HEK293 (cell line): Measurements from ENCODE around the gene ANKRD23.

Experiments
- CTCF ChIA-PET: fragments of 350-600 bp; formaldehyde crosslinking; extraction: SDS; loops from one replicate; lab custom pipeline; 2021; ENCODE audit warnings: antibody characterized with exemption; lab: Yijun Ruan, JAX
- POLR2A ChIA-PET: fragments of 300-600 bp; formaldehyde crosslinking; extraction: SDS; loops from one replicate; lab custom pipeline; 2020; ENCODE audit warnings: antibody characterized with exemption, inconsistent platforms; lab: Yijun Ruan, JAX
- H3K27ac ChIP-seq: fragments of 200-500 bp; sonication (Bioruptor generic); 2 replicates; pipeline ENCODE4 v1.5.1; 2014; ENCODE audit warnings: low read depth, low read length, control low read depth, inconsistent platforms; ENCODE audit errors: extremely low read depth
- H3K36me3 ChIP-seq, 2 experiments: fragments of 200-500 bp in 1 of 2; sonication (Bioruptor generic) in 1 of 2; 1 replicate in 1 of 2; 2 replicates in 1 of 2; pipeline ENCODE4 v1.5.1; 2014 to 2017; ENCODE audit warnings: inconsistent platforms in 2 of 2, low read length in 2 of 2; ENCODE audit not compliant: control insufficient read depth in 2 of 2, insufficient read depth in 1 of 2
- H3K4me1 ChIP-seq: fragments of 200-500 bp; sonication (Bioruptor generic); 2 replicates; pipeline ENCODE4 v1.5.1; 2014; ENCODE audit warnings: mild to moderate bottlenecking, low read length, inconsistent platforms; ENCODE audit not compliant: control insufficient read depth, insufficient read depth
- H3K4me3 ChIP-seq: 2 replicates; pipeline ENCODE4 v1.5.1; 2011; ENCODE audit warnings: low read depth, mild to moderate bottlenecking, control low read depth, low read length, moderate library complexity
- H3K9me3 ChIP-seq: fragments of 200-500 bp; sonication (Bioruptor generic); 2 replicates; pipeline ENCODE4 v1.5.1; 2014; ENCODE audit warnings: low read depth, low read length, inconsistent platforms; ENCODE audit not compliant: control insufficient read depth, insufficient read depth
- GFI1B ChIP-seq: fragments of 450-650 bp; formaldehyde crosslinking; IDR thresholded peaks from 2 replicates; pipeline ENCODE4 v1.5.1; 2016; ENCODE audit warnings: missing biosample characterization, missing genetic modification characterization
- HOXC10 ChIP-seq: sonication (generic); formaldehyde crosslinking; IDR thresholded peaks from 2 replicates; pipeline ENCODE4 v1.8.1; 2023; ENCODE audit warnings: mild to moderate bottlenecking, missing genetic modification reagents
- TCF7L2 ChIP-seq: IDR thresholded peaks from 2 replicates; pipeline ENCODE4 v1.6.1; 2011; ENCODE audit warnings: low read depth, mild to moderate bottlenecking, inconsistent platforms, low read length, moderate library complexity, borderline replicate concordance
- ZBTB1 ChIP-seq: fragments of 450-650 bp; formaldehyde crosslinking; IDR thresholded peaks from 2 replicates; pipeline ENCODE4 v1.5.1; 2016; ENCODE audit warnings: missing biosample characterization, missing genetic modification characterization
- ZBTB48 ChIP-seq: fragments of 450-650 bp; formaldehyde crosslinking; IDR thresholded peaks from 2 replicates; pipeline ENCODE4 v1.5.1; 2016; ENCODE audit warnings: missing biosample characterization, missing genetic modification characterization
- ZFP37 ChIP-seq: fragments of 450-650 bp; formaldehyde crosslinking; IDR thresholded peaks from 2 replicates; pipeline ENCODE4 v1.5.1; 2016; ENCODE audit warnings: missing biosample characterization, missing genetic modification characterization
- ZNF114 ChIP-seq: fragments of 450-650 bp; formaldehyde crosslinking; IDR thresholded peaks from 2 replicates; pipeline ENCODE4 v1.5.0; 2017; ENCODE audit warnings: missing biosample characterization, missing genetic modification characterization
- ZNF169 ChIP-seq: fragments of 450-650 bp; formaldehyde crosslinking; IDR thresholded peaks from 2 replicates; pipeline ENCODE4 v1.5.1; 2016; ENCODE audit warnings: missing biosample characterization, missing genetic modification characterization
- ZNF48 ChIP-seq: fragments of 450-650 bp; formaldehyde crosslinking; IDR thresholded peaks from 2 replicates; pipeline ENCODE4 v1.5.1; 2016; ENCODE audit warnings: missing biosample characterization, missing genetic modification characterization
- ZNF521 ChIP-seq: fragments of 450-650 bp; formaldehyde crosslinking; IDR thresholded peaks from 2 replicates; pipeline ENCODE4 v1.5.1; 2017; ENCODE audit warnings: missing biosample characterization, mild to moderate bottlenecking, missing genetic modification characterization
- ZNF549 ChIP-seq: fragments of 450-650 bp; IDR thresholded peaks from 2 replicates; pipeline ENCODE4 v1.5.1; 2018; ENCODE audit warnings: missing biosample characterization, missing genetic modification characterization, mild to moderate bottlenecking, inconsistent platforms, moderate library complexity
- ZNF560 ChIP-seq: fragments of 450-650 bp; formaldehyde crosslinking; IDR thresholded peaks from 2 replicates; pipeline ENCODE4 v1.5.1; 2017; ENCODE audit warnings: missing biosample characterization, missing genetic modification characterization, borderline replicate concordance
- ZNF624 ChIP-seq: fragments of 450-650 bp; formaldehyde crosslinking; IDR thresholded peaks from 2 replicates; pipeline ENCODE4 v1.5.1; 2017; ENCODE audit warnings: missing biosample characterization, missing genetic modification characterization
- ZNF76 ChIP-seq: fragments of 450-650 bp; formaldehyde crosslinking; IDR thresholded peaks from 2 replicates; pipeline ENCODE4; 2016; ENCODE audit warnings: low read depth, missing biosample characterization, missing genetic modification characterization, borderline replicate concordance
- ZNF777 ChIP-seq: fragments of 450-650 bp; formaldehyde crosslinking; IDR thresholded peaks from 2 replicates; pipeline ENCODE4 v1.5.1; 2017; ENCODE audit warnings: missing biosample characterization, missing genetic modification characterization, borderline replicate concordance
- ZNF792 ChIP-seq: fragments of 450-650 bp; formaldehyde crosslinking; IDR thresholded peaks from 2 replicates; pipeline ENCODE4 v1.5.1; 2016; ENCODE audit warnings: missing biosample characterization, missing genetic modification characterization
- ZNF837 ChIP-seq: fragments of 450-650 bp; formaldehyde crosslinking; IDR thresholded peaks from 2 replicates; pipeline ENCODE4 v1.5.1; 2016; ENCODE audit warnings: missing biosample characterization, missing genetic modification characterization
- ZSCAN23 ChIP-seq: fragments of 450-650 bp; formaldehyde crosslinking; IDR thresholded peaks from 2 replicates; pipeline ENCODE4 v1.5.1; 2016; ENCODE audit warnings: missing biosample characterization, missing genetic modification characterization
- TF ChIP-seq, protein P1 (sequence below): fragments of 450-650 bp; formaldehyde crosslinking; IDR thresholded peaks from 2 replicates; pipeline ENCODE4; 2016; ENCODE audit warnings: missing biosample characterization, missing genetic modification characterization
- TF ChIP-seq, protein P2 (sequence below): sonication (generic); formaldehyde crosslinking; IDR thresholded peaks from 2 replicates; pipeline ENCODE4 v1.8.1; 2022; ENCODE audit warnings: mild to moderate bottlenecking, moderate library complexity, missing genetic modification reagents
- TF ChIP-seq, protein P3 (sequence below): fragments of 450-650 bp; formaldehyde crosslinking; IDR thresholded peaks from 2 replicates; pipeline ENCODE4 v1.5.1; 2016; ENCODE audit warnings: missing biosample characterization, missing genetic modification characterization
- TF ChIP-seq, protein P4 (sequence below): fragments of 450-650 bp; formaldehyde crosslinking; IDR thresholded peaks from 2 replicates; pipeline ENCODE4 v1.5.1; 2016; ENCODE audit warnings: missing biosample characterization, missing genetic modification characterization
- TF ChIP-seq, protein P5 (sequence below): fragments of 450-650 bp; formaldehyde crosslinking; IDR thresholded peaks from 2 replicates; pipeline ENCODE4 v1.5.1; 2016; ENCODE audit warnings: missing biosample characterization, missing genetic modification characterization
- TF ChIP-seq, protein P6 (sequence below): fragments of 450-650 bp; formaldehyde crosslinking; IDR thresholded peaks from 2 replicates; pipeline ENCODE4 v1.5.1; 2016; ENCODE audit warnings: missing biosample characterization, missing genetic modification characterization

ANKRD23 gene

DNA sequence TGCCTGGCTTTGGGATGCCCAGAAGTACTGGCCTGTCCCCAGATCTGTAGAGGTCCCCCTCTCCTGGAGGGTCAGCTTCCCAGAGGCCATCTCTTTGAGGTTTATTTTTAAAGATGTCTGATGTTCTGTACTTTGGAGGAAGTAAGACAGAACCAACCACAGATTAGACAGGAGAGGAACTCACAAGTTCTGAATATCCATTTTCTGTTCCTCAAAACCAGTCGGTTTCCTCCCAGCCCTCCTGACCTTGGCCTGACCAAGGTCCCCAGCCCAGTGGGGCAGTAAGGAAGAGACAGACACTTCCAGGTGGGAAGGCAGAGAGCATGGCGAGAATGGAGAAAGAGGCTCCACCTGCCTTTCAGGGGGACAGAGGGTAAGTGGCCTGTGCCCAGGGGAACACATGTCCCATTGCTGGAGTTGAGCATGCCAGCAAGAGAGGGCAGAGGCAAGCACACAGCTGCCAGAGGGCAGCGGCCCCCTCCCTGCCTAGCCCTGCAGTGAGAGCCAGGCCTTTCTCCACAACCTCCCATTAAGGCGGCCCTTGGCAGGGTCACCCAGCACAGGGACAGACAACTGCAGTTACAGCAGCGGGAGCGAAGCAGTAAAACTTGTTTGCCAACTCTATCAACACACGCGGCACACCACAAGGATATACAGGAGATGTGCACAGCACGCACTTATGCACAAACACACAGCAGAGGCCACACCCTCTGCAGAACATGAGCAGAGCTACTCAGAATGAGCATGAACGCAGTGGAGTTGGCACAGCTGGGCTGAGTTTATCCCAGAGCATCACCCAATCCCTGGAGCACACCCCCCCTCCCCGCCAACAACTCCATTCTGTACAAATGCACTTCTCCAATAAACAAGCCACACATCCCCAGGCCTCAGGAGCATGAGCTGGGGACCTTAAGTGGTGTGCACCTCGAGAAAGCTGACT, 44.5 kb upstream of the ANKRD23 start:
- Histone ChIP-seq H3K4me3 (no peak overlapping the region), H3K9me3 (no peaks in the 10 kb centered on the region), H3K36me3 (no peaks in the 10 kb centered on the region), H3K27ac (no peak overlapping the region), H3K4me1 (no peaks in the 10 kb centered on the region)
- POLR2A ChIA-PET, result no interaction called here
- TF ChIP-seq ZNF114 (no peak), ZBTB48 (tag by site-specific recombination) (no peak), ZNF837 (no peak), ZNF169 (tag by site-specific recombination) (no peak), ZSCAN23 (tag by site-specific recombination) (no peak), ZNF549 (tag by site-specific recombination) (no peak)
- TF ChIP-seq, protein P1, sequence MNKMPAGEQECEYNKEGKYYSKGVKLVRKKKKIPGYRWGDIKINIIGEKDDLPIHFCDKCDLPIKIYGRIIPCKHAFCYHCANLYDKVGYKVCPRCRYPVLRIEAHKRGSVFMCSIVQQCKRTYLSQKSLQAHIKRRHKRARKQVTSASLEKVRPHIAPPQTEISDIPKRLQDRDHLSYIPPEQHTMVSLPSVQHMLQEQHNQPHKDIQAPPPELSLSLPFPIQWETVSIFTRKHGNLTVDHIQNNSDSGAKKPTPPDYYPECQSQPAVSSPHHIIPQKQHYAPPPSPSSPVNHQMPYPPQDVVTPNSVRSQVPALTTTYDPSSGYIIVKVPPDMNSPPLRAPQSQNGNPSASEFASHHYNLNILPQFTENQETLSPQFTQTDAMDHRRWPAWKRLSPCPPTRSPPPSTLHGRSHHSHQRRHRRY, result no peak
- TF ChIP-seq, protein P2, sequence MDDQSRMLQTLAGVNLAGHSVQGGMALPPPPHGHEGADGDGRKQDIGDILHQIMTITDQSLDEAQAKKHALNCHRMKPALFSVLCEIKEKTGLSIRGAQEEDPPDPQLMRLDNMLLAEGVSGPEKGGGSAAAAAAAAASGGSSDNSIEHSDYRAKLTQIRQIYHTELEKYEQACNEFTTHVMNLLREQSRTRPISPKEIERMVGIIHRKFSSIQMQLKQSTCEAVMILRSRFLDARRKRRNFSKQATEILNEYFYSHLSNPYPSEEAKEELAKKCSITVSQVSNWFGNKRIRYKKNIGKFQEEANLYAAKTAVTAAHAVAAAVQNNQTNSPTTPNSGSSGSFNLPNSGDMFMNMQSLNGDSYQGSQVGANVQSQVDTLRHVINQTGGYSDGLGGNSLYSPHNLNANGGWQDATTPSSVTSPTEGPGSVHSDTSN (CRISPR knock-in tag), result no peak
- CTCF ChIA-PET, result interaction anchor here (0.7 to 1.6 kb wide), 2 partner anchors 20 to 30 kb away, joined by 3 to 4 read pairs; partner anchors contain the start of gene ANKRD39

DNA sequence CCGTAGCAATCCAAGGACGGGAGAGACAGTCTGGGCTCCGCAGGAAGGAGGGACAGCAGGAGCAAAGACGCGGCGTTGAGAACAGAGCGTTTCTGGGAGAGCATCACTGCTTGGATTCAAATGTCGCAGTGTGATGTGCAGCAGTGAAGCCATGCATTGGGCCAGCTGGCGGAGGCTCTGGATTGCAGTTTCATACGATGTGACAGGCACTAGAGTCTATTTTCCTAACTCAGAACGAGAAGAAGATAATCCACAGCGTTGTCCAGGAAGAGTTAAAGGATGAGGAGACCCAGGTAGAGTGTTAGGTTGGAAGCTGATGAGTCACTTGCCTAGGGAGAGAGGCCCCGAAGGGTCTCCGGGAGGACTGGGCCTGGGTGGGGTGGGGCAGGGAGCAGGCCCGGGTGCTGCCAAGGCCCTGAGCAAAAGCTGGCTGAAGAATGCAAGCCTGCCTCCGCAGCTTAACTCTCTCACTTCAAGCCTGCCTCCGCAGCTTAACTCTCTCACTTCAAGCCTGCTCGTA, 43.7 kb upstream of the ANKRD23 start:
- TF ChIP-seq, protein P3, sequence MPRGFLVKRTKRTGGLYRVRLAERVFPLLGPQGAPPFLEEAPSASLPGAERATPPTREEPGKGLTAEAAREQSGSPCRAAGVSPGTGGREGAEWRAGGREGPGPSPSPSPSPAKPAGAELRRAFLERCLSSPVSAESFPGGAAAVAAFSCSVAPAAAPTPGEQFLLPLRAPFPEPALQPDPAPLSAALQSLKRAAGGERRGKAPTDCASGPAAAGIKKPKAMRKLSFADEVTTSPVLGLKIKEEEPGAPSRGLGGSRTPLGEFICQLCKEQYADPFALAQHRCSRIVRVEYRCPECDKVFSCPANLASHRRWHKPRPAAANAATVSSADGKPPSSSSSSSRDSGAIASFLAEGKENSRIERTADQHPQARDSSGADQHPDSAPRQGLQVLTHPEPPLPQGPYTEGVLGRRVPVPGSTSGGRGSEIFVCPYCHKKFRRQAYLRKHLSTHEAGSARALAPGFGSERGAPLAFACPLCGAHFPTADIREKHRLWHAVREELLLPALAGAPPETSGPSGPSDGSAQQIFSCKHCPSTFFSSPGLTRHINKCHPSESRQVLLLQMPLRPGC (tag by site-specific recombination), result no peak
- TF ChIP-seq ZNF624 (tag by site-specific recombination) (no peak), ZBTB1 (tag by site-specific recombination) (no peak), ZNF48 (tag by site-specific recombination) (no peak), ZNF837 (no peak), ZNF792 (tag by site-specific recombination) (no peak), TCF7L2 (no peak), HOXC10 (CRISPR knock-in tag) (no peak), ZNF560 (tag by site-specific recombination) (no peak), ZNF76 (tag by site-specific recombination) (no peak), GFI1B (tag by site-specific recombination) (no peak), ZNF777 (tag by site-specific recombination) (no peak), ZNF521 (tag by site-specific recombination) (no peak), ZFP37 (tag by site-specific recombination) (no peak)
- TF ChIP-seq, protein P4, sequence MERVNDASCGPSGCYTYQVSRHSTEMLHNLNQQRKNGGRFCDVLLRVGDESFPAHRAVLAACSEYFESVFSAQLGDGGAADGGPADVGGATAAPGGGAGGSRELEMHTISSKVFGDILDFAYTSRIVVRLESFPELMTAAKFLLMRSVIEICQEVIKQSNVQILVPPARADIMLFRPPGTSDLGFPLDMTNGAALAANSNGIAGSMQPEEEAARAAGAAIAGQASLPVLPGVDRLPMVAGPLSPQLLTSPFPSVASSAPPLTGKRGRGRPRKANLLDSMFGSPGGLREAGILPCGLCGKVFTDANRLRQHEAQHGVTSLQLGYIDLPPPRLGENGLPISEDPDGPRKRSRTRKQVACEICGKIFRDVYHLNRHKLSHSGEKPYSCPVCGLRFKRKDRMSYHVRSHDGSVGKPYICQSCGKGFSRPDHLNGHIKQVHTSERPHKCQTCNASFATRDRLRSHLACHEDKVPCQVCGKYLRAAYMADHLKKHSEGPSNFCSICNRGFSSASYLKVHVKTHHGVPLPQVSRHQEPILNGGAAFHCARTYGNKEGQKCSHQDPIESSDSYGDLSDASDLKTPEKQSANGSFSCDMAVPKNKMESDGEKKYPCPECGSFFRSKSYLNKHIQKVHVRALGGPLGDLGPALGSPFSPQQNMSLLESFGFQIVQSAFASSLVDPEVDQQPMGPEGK, result no peak
- TF ChIP-seq, protein P5, sequence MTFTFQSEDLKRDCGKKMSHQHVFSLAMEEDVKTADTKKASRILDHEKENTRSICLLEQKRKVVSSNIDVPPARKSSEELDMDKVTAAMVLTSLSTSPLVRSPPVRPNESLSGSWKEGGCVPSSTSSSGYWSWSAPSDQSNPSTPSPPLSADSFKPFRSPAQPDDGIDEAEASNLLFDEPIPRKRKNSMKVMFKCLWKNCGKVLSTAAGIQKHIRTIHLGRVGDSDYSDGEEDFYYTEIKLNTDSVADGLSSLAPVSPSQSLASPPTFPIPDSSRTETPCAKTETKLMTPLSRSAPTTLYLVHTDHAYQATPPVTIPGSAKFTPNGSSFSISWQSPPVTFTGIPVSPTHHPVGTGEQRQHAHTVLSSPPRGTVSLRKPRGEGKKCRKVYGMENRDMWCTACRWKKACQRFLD (tag by site-specific recombination), result no peak
- TF ChIP-seq, protein P6, sequence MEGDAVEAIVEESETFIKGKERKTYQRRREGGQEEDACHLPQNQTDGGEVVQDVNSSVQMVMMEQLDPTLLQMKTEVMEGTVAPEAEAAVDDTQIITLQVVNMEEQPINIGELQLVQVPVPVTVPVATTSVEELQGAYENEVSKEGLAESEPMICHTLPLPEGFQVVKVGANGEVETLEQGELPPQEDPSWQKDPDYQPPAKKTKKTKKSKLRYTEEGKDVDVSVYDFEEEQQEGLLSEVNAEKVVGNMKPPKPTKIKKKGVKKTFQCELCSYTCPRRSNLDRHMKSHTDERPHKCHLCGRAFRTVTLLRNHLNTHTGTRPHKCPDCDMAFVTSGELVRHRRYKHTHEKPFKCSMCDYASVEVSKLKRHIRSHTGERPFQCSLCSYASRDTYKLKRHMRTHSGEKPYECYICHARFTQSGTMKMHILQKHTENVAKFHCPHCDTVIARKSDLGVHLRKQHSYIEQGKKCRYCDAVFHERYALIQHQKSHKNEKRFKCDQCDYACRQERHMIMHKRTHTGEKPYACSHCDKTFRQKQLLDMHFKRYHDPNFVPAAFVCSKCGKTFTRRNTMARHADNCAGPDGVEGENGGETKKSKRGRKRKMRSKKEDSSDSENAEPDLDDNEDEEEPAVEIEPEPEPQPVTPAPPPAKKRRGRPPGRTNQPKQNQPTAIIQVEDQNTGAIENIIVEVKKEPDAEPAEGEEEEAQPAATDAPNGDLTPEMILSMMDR (tag by site-specific recombination), result no peak
- Histone ChIP-seq H3K27ac (no peak overlapping the region), H3K36me3 (no peaks in the 10 kb centered on the region), H3K4me1 (no peaks in the 10 kb centered on the region), H3K4me3 (no peak overlapping the region), H3K9me3 (no peaks in the 10 kb centered on the region)
- CTCF ChIA-PET, result interaction anchor here (0.7 to 1.6 kb wide), 3 partner anchors 19 to 64 kb away, joined by 3 to 6 read pairs (median 4); partner anchors contain the start of gene ANKRD39
- POLR2A ChIA-PET, result no interaction called here
